Heart right ventricle (tissue), 16 donors: ENCODE results near the gene CRACR2A. TPM values are rescaled to one million over a fixed set of nuclear protein-coding genes. Genes with fewer than 3 reads are reported as not detected.
A peak's percentile ranks its signal among the peaks of the same experiment; 100 is the strongest.

Source experiments
- ATAC-seq, 8 donors: fragments of 200-7000 bp; cut with Tn5 transposase; one replicate each; pipeline ENCODE4 v1.9.1; 2020; ENCODE audit warnings: mild to moderate bottlenecking in 8 of 8, moderate library complexity in 8 of 8, moderate number of reproducible peaks in 1 of 8
- DNase-seq, 2 donors: peaks; one replicate each; pipeline ENCODE4 v3.0.0-alpha.2; 2020
- H3K27ac ChIP-seq, 10 donors: fragments of 200-600 bp; sonication (generic) in 2 of 10; one replicate each; pipeline versions ENCODE4 v1.5.0 to v1.8.0; 2020 to 2022; ENCODE audit warnings: mild to moderate bottlenecking in 3 of 10
- H3K27me3 ChIP-seq, 7 donors: fragments of 200-600 bp; one replicate each; pipeline ENCODE4 v1.8.0; 2021 to 2022; ENCODE audit warnings: mild to moderate bottlenecking in 2 of 7
- H3K36me3 ChIP-seq, 9 donors: fragments of 200-600 bp; sonication (generic) in 1 of 9; one replicate each; pipeline versions ENCODE4 v1.5.0 to v1.8.0; 2020 to 2022; ENCODE audit warnings: mild to moderate bottlenecking in 2 of 9
- H3K4me1 ChIP-seq, 9 donors: fragments of 200-600 bp; sonication (generic) in 1 of 9; one replicate each; pipeline versions ENCODE4 v1.5.0 to v1.8.0; 2020 to 2022; ENCODE audit warnings: mild to moderate bottlenecking in 4 of 9
- H3K4me3 ChIP-seq, 10 donors: fragments of 200-600 bp; sonication (generic) in 2 of 10; one replicate each; pipeline versions ENCODE4 v1.5.0 to v1.8.0; 2020 to 2022; ENCODE audit warnings: mild to moderate bottlenecking in 7 of 10, moderate library complexity in 2 of 10
- H3K9me3 ChIP-seq, 11 donors: fragments of 200-600 bp in 10 of 11; sonication (generic) in 2 of 11; one replicate each; pipeline versions ENCODE4 v1.5.0 to v1.8.0; 2013 to 2022; ENCODE audit warnings: mild to moderate bottlenecking in 2 of 11, control low read depth in 1 of 11, moderate library complexity in 1 of 11
- WGBS, 2 donors: extraction: QIAGEN DNeasy Blood & Tissue Kit; methylation state at CpG; one replicate each; pipeline ENCODE4 v1.1.7; 2013; ENCODE audit warnings: inconsistent platforms in 1 of 2; 5-methylcytosine and 5-hydroxymethylcytosine counted together
- intact Hi-C, 10 donors: fragments of 100-400 bp; cut with DNase I; formaldehyde crosslinking; loops; one replicate each; pipeline versions ENCODE4 v1.11.1 to v1.14.2; 2022
- polyA plus RNA-seq, 2 donors: library from polyadenylated mRNA; stranded (reverse); fragments of 200-250 nt; gene quantifications; one replicate each; pipeline ENCODE4 v1.2.3, GENCODE V29; 2013
- total RNA-seq, 10 donors: library from RNA; stranded (reverse); fragmentation: NEBNext Ultra II Directional in 3 of 10; extraction: Animal tissue kit (Norgen Biotek cat#: 25700) in 3 of 10; gene quantifications; one replicate each; pipeline versions ENCODE4 v1.2.1 to v1.2.4, GENCODE V29; 2021 to 2023
- TF ChIP-seq, protein P1 (sequence below), 9 donors: fragments of 200-600 bp; sonication (generic) in 2 of 9; IDR thresholded peaks; one replicate each; pipeline versions ENCODE4 v1.5.0 to v1.8.0; 2021 to 2022; ENCODE audit warnings: antibody characterized with exemption in 9 of 9, mild to moderate bottlenecking in 5 of 9, moderate library complexity in 1 of 9
- donor health status: Arrhythmogenic right ventricular cardiomyopathy.
- donor health status: ischemic (EF 13 %, LVEDD 7.1; RV severe dilation, severe dysfunction).
- donor health status: healthy with polysubstance abuse.
- donor health status: DM: no; HTN: yes; CAD: no.
- donor health status: DM: no; HTN: no; CAD: no.
- donor health status: ischemic (EF 25% LVEDD 6.9; RV normal size, moderate dysfunction).
- donor health status: ischemic (EF 25% LVEDD 5.7; RV mildly dilated, moderate dysfunction).
- donor health status: healthy.
- donor health status: DM: yes; HTN: yes; CAD: no.
- donor health status: Ischemic cardiomyopathy.
- donor health status: ischemic (EF 35%, LVEDD 5.7; RV mildly dilated, moderate dysfunction).
- donor health status: nonischemic (EF 11% LVEDD 7.7; RV severe dilation, severe dysfunction).
- donor health status: DM: yes; HTN: yes; CAD: no.
- donor health status: PGD.
- donor health status: ischemic (EF 29% LVEDD 5.4; RV normal size, mild dysfunction).
- donor health status: nonischemic (EF 23%, LVEDD 6.1; RV moderate dilation, normal function).

CRACR2A gene
- total and polyA plus RNA-seq, 12 donors, result 0.64 to 10.4 (median 4.6) TPM

DNA sequence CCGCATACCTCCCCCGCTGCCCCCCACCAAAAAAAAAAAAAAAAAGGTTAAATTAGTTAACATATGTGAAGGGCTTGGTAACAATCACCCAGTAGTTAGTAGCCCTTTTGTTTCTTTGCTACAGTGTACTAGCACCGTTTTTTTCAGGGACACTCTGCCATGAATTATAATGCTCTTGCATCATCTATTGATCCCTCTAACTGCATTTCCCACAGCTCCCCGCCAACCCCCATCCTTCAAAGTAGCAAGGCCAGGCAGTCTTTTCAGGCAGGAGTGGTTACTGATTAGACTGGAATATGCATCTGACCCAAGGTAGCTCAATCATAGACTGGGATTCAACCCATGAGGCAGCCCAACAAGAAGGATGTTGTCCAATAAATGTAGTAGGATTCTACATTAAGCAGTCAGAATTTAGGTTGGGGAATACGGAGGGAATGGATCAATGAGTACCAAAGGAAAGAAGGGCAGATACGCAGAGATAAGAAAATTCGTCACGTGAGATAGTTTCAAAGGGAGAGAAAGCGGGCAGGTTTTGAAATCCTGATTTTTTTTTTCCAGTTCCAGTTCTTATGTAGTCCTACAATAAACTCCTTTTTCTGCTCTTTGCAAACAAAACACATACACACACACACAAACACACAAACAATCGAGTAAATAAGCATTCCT, 39.8 kb upstream of the CRACR2A start:
- Histone ChIP-seq H3K27ac (no peak overlapping the region), H3K4me1 (peaks cover 0 to 4% (median 0%) of the 10 kb centered on the region in 9 donors), H3K9me3 (peaks cover 0 to 9% (median 0%) of the 10 kb centered on the region in 11 donors), H3K36me3 (no peaks in the 10 kb centered on the region), H3K27me3 (no peaks in the 10 kb centered on the region), H3K4me3 (no peak overlapping the region)
- no peak for ATAC-seq
- TF ChIP-seq, protein P1, sequence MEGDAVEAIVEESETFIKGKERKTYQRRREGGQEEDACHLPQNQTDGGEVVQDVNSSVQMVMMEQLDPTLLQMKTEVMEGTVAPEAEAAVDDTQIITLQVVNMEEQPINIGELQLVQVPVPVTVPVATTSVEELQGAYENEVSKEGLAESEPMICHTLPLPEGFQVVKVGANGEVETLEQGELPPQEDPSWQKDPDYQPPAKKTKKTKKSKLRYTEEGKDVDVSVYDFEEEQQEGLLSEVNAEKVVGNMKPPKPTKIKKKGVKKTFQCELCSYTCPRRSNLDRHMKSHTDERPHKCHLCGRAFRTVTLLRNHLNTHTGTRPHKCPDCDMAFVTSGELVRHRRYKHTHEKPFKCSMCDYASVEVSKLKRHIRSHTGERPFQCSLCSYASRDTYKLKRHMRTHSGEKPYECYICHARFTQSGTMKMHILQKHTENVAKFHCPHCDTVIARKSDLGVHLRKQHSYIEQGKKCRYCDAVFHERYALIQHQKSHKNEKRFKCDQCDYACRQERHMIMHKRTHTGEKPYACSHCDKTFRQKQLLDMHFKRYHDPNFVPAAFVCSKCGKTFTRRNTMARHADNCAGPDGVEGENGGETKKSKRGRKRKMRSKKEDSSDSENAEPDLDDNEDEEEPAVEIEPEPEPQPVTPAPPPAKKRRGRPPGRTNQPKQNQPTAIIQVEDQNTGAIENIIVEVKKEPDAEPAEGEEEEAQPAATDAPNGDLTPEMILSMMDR (IDR thresholded peaks at IDR 0.05), result no peak
- no peak for DNase-seq
- intact Hi-C loops, result no loop called here
- whole genome bisulfite sequencing, 2 donors, result 91 to 94% methylated on average over 10 of the region's 10 CpGs

DNA sequence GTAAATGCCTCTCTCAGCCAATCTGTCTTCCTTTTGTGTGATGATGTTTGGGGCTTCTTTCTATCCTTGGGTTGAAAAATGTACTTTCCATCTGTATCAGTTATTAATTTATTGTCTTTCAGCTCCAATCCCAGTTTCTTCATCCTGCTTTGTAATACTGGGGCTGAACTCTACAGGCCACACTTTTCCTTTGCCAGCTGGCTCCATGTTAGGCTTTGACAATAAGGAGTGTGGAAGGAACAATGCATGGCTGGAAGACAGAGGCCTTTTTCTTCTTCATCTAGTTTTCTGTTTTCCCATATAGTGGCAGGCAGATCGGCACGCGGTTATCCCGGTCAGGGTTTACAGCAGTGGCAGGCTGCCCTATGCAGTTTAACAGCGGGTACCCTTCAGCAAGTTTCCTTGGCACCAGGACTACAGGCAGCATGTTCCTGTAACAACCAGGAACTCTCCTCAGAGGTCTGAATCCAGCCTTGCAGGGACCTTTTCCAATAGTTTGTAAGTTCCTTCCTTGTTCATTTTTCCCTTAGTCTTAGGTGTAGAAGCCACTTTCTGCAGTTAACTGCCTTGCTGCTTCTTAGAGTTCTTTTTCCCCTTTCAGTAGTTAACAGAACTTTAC, 38.5 kb upstream of the CRACR2A start:
- no peaks in the 10 kb centered on the region for H3K27me3 ChIP-seq

DNA sequence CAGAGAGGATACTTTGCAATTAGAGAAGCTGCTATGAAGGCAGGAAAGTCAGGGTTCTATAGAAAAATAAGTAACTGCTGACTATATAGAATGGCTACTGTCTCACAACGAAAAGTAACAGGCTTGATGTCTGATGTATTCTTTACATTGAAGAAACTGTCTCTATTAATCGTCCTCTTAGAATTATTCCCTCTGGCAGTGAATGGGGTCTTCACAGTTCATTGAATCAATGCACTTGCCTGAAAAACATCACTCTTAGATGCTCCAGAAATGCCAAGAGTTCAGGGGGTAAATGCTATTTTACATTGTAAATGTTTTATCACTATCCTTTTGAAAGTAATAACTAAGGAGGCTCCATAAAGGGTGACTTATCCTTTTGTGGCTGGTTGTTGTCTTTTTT, 37.7 kb upstream of the CRACR2A start:
- H3K4me3 ChIP-seq, result no peak overlapping the region
- no peak overlapping the region for H3K27ac ChIP-seq
- no peaks in the 10 kb centered on the region for H3K27me3 ChIP-seq
- peaks cover 0 to 4% (median 0%) of the 10 kb centered on the region in 9 donors for H3K4me1 ChIP-seq
- H3K9me3 ChIP-seq, result peaks cover 0 to 9% (median 0%) of the 10 kb centered on the region in 11 donors
- TF ChIP-seq, protein P1 (IDR thresholded peaks at IDR 0.05), result no peak
- DNase-seq (no peak), ATAC-seq (no peak)
- intact Hi-C loops, result no loop called here
- H3K36me3 ChIP-seq, result no peaks in the 10 kb centered on the region
- WGBS, 2 donors, result 87 to 97% methylated on average over 2 of the region's 2 CpGs

More for the DNA sequence above, 38.5 kb upstream of the CRACR2A start:
- Histone ChIP-seq H3K27ac (no peak overlapping the region), H3K4me1 (peaks cover 0 to 4% (median 0%) of the 10 kb centered on the region in 9 donors), H3K9me3 (peaks cover 0 to 9% (median 0%) of the 10 kb centered on the region in 11 donors), H3K36me3 (no peaks in the 10 kb centered on the region), H3K4me3 (no peak overlapping the region)
- DNase-seq, result no peak
- TF ChIP-seq, protein P1 (IDR thresholded peaks at IDR 0.05), result no peak
- 80 to 91% methylated on average over 5 of the region's 5 CpGs for WGBS, 2 donors
- intact Hi-C loops, result no loop called here
- ATAC-seq, result peak in 4 of 8 donors; percentile 30 to 85 (median 57)

DNA sequence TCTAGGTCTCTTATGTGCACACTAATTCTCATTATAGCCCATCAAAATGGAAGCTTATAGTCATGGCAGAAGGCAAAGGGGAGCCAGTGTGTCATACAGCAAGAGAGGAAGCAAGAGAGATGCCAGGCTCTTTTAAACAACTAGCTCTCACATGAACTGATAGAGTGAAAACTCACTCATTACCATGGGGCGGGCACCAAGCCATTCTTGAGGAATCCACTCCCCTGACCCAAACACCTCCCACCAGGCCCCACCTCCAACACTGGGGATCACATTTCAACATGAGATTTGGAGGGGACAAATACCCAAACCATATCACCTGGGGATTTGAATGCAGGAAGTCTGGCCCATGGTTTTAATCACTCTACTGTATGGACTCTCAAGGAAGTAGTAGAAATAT, 36.9 kb upstream of the CRACR2A start:
- Histone ChIP-seq H3K4me3 (no peak overlapping the region), H3K27ac (no peak overlapping the region), H3K4me1 (peaks cover 0 to 4% (median 0%) of the 10 kb centered on the region in 9 donors), H3K9me3 (peaks cover 0 to 9% (median 0%) of the 10 kb centered on the region in 11 donors), H3K27me3 (no peaks in the 10 kb centered on the region), H3K36me3 (no peaks in the 10 kb centered on the region)
- WGBS, 2 donors, result 95 to 98% methylated on average over 1 of the region's 1 CpG
- DNase-seq, result no peak
- TF ChIP-seq, protein P1 (IDR thresholded peaks at IDR 0.05), result no peak
- intact Hi-C loops, result no loop called here
- ATAC-seq, result no peak
